Measurements from ENCODE around the gene C22orf23. TPM values are rescaled to one million over a fixed set of nuclear protein-coding genes. Genes with fewer than 3 reads are reported as not detected.

Gene C22orf23
- total and polyA plus RNA-seq, 7 donors = 0.17 to 1.2 (median 0.36) TPM

- TF ChIP-seq CTCF (IDR thresholded peaks at IDR 0.05) = peak; percentile 92
- no peaks in the 10 kb centered on the region for H3K9me3 ChIP-seq
- WGBS, 3 donors = 4 to 14% (median 5%) methylated on average over 13 of the region's 13 CpGs
- peaks cover 4 to 42% of the 10 kb centered on the region in 2 donors for H3K36me3 ChIP-seq (ENCODE audit: insufficient read depth in 1 of 2, low read depth in 1 of 2)
- no peaks in the 10 kb centered on the region for H3K27me3 ChIP-seq (ENCODE audit: insufficient read depth in 3 of 3, low read length in 2 of 3)
- H3K4me1 ChIP-seq = peaks cover 11% of the 10 kb centered on the region
- peak; percentile 98 to 99 (median 98) for ATAC-seq
- no peak overlapping the region for H3K4me3 ChIP-seq
- intact Hi-C loops (cut with DNase I) = loop anchor here in 1 of 2 donors (2.0 to 10.0 kb wide), 3 partner anchors 27 to 119 kb away; partner anchors contain the start of gene MICALL1
- DNase-seq = peak; percentile 91 to 96
- peak overlapping the region; percentile 54 for H3K27ac ChIP-seq
These were observed 19.6 kb downstream of the C22orf23 start for GRCh38 chr22:37933711-37934376.

GRCh38 chr22:37932821-37933578 lies 20.4 kb downstream of the C22orf23 start:
- no peaks in the 10 kb centered on the region for H3K27me3 ChIP-seq (ENCODE audit: insufficient read depth in 3 of 3, low read length in 2 of 3)
- no peak for ATAC-seq
- no peak for DNase-seq
- H3K27ac ChIP-seq = peak overlapping the region; percentile 54
- H3K36me3 ChIP-seq (ENCODE audit: insufficient read depth in 1 of 2, low read depth in 1 of 2) = peaks cover 4 to 45% of the 10 kb centered on the region in 2 donors
- intact Hi-C loops (cut with DNase I) = loop anchor here in 1 of 2 donors (2.0 to 10.0 kb wide), 3 partner anchors 26 to 118 kb away; partner anchors contain the start of gene MICALL1
- H3K9me3 ChIP-seq = no peaks in the 10 kb centered on the region
- 77 to 82% (median 82%) methylated on average over 20 to 21 of the region's 21 CpGs for WGBS, 3 donors
- H3K4me1 ChIP-seq = peaks cover 11% of the 10 kb centered on the region
- H3K4me3 ChIP-seq = no peak overlapping the region
- TF ChIP-seq CTCF (IDR thresholded peaks at IDR 0.05) = no peak

- H3K4me3 ChIP-seq = no peak overlapping the region
- no peak overlapping the region for H3K27ac ChIP-seq
- no peaks in the 10 kb centered on the region for H3K27me3 ChIP-seq (ENCODE audit: insufficient read depth in 3 of 3, low read length in 2 of 3)
- intact Hi-C loops (cut with DNase I) = loop anchor here in 1 of 2 donors (2.0 to 10.0 kb wide), 3 partner anchors 26 to 118 kb away; partner anchors contain the start of gene MICALL1
- peaks cover 6 to 45% of the 10 kb centered on the region in 2 donors for H3K36me3 ChIP-seq (ENCODE audit: insufficient read depth in 1 of 2, low read depth in 1 of 2)
- H3K4me1 ChIP-seq = peaks cover 11% of the 10 kb centered on the region
- WGBS, 3 donors = 85 to 88% (median 87%) methylated on average over 10 of the region's 10 CpGs
- no peak for ATAC-seq
- DNase-seq = no peak
- H3K9me3 ChIP-seq = no peaks in the 10 kb centered on the region
- TF ChIP-seq CTCF (IDR thresholded peaks at IDR 0.05) = no peak
These were observed 21.0 kb downstream of the C22orf23 start for GRCh38 chr22:37932401-37932800.

GRCh38 chr22:37931893-37932389 lies 21.5 kb downstream of the C22orf23 start:
- WGBS, 3 donors = 76 to 86% (median 76%) methylated on average over 6 of the region's 6 CpGs
- no peak for DNase-seq
- no peaks in the 10 kb centered on the region for H3K9me3 ChIP-seq
- no peak for TF ChIP-seq CTCF (IDR thresholded peaks at IDR 0.05)
- peaks cover 11% of the 10 kb centered on the region for H3K4me1 ChIP-seq
- intact Hi-C loops (cut with DNase I) = loop anchor here in 1 of 2 donors (2.0 to 10.0 kb wide), 3 partner anchors 25 to 117 kb away; partner anchors contain the start of gene MICALL1
- H3K27ac ChIP-seq = no peak overlapping the region
- ATAC-seq = no peak
- peaks cover 7 to 45% of the 10 kb centered on the region in 2 donors for H3K36me3 ChIP-seq (ENCODE audit: insufficient read depth in 1 of 2, low read depth in 1 of 2)
- H3K27me3 ChIP-seq (ENCODE audit: insufficient read depth in 3 of 3, low read length in 2 of 3) = no peaks in the 10 kb centered on the region
- no peak overlapping the region for H3K4me3 ChIP-seq
